Measurements from ENCODE around the gene BOC.

DNA sequence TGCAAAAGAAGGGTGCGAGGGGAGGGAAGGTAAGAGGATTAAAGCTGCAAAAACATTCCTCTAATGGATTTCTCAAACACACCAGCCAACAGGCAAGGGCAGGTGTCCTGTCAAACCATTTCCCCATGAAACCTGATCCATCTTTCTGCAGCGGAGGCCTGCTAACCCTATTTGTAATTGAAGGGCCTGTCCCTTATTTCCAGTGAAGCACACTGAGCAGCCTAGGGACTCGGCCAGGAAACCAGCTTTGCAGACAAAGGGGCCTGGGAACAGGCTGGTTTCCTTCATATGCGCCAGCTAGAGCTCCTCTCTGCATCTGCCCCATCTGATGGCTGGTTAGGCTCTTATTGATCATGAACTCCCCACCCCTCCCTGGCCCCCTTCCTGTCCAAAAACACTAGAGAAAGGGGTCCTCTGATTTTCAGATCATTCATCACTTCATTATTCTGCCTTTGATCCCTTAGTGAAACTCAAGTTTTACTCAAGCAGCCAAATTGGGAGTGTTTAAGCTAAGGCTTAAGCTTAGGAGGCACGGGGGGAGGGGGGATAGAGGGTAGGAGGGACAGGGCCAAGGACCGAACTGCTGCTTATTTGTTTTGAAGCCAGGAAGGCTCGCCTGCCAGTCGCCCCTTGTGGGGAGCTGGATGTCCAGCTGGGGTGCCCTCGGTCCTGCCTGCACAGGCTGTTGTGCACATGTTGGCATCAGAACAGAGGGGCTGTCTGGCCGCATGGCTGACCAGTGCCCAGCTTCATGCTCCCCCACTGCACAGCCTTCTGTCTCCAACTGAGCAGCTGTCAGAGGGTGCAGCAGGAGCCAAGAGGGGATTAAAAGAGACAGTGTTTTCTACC, 53.1 kb downstream of the BOC start:
- TF ChIP-seq POLR2A (IDR thresholded peaks at IDR 0.05): no peak
- TF ChIP-seq, protein P1, sequence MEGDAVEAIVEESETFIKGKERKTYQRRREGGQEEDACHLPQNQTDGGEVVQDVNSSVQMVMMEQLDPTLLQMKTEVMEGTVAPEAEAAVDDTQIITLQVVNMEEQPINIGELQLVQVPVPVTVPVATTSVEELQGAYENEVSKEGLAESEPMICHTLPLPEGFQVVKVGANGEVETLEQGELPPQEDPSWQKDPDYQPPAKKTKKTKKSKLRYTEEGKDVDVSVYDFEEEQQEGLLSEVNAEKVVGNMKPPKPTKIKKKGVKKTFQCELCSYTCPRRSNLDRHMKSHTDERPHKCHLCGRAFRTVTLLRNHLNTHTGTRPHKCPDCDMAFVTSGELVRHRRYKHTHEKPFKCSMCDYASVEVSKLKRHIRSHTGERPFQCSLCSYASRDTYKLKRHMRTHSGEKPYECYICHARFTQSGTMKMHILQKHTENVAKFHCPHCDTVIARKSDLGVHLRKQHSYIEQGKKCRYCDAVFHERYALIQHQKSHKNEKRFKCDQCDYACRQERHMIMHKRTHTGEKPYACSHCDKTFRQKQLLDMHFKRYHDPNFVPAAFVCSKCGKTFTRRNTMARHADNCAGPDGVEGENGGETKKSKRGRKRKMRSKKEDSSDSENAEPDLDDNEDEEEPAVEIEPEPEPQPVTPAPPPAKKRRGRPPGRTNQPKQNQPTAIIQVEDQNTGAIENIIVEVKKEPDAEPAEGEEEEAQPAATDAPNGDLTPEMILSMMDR (IDR thresholded peaks at IDR 0.05): no peak
